GM21515 (cell line): Measurements from ENCODE around the gene ATAD3B.
A peak's percentile ranks its signal among the peaks of the same experiment; 100 is the strongest.
"Not testable (repeated sequence)": the region's sequence is repeated elsewhere in the genome, so short reads cannot be mapped to it uniquely, and the experiment has no call there.

Experiments
- ATAC-seq: cut with Tn5 transposase; IDR thresholded peaks from one replicate; pipeline ENCODE4 v1.9.1; 2021; ENCODE audit not compliant: unreplicated experiment

The ATAD3B gene, protein sequence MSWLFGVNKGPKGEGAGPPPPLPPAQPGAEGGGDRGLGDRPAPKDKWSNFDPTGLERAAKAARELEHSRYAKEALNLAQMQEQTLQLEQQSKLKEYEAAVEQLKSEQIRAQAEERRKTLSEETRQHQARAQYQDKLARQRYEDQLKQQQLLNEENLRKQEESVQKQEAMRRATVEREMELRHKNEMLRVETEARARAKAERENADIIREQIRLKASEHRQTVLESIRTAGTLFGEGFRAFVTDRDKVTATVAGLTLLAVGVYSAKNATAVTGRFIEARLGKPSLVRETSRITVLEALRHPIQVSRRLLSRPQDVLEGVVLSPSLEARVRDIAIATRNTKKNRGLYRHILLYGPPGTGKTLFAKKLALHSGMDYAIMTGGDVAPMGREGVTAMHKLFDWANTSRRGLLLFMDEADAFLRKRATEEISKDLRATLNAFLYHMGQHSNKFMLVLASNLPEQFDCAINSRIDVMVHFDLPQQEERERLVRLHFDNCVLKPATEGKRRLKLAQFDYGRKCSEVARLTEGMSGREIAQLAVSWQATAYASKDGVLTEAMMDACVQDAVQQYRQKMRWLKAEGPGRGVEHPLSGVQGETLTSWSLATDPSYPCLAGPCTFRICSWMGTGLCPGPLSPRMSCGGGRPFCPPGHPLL

DNA sequence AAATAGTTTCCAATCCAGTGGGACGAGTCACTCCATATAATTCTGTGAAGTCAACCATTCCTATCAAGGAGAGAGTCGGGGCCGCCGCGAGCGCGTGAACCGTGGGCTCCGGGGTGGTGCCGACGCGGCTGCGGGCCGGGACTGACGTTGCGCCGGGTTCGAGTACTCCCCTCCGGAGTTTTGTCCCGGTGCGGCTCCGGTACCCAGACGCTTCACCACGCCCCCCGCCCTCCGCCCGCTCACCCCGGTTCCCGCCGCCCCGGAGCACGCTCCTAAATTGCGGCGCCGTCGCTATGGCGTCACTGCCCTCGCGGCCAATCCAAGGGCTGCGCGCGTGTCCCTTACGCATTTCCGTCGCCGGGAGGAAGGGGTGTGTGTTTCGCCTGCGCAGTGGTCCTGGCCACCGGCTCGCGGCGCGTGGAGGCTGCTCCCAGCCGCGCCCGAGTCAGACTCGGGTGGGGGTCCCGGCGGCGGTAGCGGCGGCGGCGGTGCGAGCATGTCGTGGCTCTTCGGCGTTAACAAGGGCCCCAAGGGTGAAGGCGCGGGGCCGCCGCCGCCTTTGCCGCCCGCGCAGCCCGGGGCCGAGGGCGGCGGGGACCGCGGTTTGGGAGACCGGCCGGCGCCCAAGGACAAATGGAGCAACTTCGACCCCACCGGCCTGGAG is at the start of gene ATAD3B:
TSS of gene ATAD3B (plus strand) at position 377 of the 664 bp plus-strand sequence. CDS start at position 497, 120 bp downstream.
- ATAC-seq = peak; percentile 82

DNA sequence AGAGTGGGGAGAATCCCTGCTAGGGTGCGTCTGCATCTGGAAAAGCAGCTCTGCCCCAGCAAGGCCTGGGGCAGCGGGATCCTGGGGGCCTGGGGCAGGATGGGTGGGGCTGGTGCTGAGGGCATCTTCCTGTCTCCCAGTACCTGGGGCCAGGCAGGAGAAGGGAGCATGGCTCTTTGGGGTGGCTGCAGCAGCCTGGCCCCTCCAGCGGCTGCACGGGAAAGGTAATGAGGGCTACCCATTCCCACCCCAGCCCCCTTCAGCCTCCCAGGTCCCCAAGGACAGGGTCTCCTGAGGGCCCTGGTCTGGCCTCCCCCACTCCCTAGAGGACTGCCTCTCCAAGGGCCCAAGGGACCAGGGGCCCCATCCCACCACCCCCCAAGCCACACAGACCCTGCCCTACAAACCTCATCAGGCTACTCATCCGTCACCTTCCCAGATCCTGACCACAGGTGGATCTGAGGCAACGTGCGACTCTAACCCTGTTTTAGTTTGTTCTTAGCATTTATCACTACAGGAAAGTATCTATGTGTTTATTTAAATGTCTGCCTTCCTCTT is 49.6 kb upstream of the ATAD3B start:
- ATAC-seq = no peak

DNA sequence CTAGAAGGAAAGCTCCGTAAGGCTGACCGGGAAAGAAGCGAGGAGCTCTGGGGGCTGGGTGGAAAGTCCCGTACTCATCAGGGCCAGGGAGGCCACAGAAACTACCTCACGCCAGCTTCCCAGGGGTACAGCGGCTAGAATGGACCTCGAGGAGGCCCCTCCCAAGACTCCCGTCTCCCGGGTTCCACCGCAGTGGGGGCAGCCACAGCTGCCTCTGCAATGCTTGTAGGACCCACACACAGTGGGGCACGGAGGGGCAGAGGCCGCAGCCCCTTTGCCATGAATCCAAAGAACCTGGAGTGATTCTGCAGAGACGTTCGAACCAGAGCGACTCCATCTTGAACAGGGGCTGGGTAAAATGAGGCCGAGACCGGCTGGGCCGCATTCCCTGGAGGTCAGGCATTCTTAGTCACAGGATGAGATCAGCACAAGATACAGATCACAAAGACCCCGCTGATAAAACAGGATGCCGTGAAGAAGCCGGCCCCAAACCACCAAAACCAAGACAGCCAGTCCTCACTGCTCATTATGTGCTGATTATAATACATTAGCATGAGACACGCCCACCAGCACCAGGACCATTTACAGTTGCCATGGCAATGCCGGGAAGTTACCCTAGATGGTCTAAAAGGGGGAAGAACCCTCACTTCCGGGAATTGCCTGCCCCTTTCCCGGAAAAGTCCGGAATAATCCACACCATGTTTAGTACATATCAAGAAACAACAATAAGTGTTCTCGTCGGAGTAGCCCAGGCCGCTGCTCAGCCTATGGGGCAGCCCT is 48.9 kb upstream of the ATAD3B start:
- no peak for ATAC-seq

DNA sequence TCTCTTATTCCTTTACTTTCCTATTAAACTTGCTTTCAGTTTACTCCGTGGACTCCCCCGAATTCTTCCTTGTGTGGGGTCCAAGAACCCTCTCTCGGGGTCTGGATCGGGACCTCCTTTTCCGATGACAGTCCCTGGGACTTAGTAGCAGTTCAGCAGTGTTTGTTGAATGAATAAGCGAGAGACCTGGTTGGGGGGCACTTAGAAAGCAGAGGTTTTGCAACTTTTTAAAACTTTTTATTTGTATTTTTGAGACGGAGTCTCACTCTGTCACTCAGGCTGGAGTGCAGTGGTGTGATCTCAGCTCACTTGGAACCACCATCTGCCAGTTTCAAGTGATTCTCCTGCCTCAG is 48.3 kb upstream of the ATAD3B start:
- no peak for ATAC-seq

- ATAC-seq = no peak
These were observed 46.9 kb upstream of the ATAD3B start for GRCh38 chr1:1424707-1425106.

- no peak for ATAC-seq
These were observed 46.2 kb upstream of the ATAD3B start for GRCh38 chr1:1425426-1425752.

GRCh38 chr1:1425753-1426495 is 45.6 kb upstream of the ATAD3B start:
- no peak for ATAC-seq

DNA sequence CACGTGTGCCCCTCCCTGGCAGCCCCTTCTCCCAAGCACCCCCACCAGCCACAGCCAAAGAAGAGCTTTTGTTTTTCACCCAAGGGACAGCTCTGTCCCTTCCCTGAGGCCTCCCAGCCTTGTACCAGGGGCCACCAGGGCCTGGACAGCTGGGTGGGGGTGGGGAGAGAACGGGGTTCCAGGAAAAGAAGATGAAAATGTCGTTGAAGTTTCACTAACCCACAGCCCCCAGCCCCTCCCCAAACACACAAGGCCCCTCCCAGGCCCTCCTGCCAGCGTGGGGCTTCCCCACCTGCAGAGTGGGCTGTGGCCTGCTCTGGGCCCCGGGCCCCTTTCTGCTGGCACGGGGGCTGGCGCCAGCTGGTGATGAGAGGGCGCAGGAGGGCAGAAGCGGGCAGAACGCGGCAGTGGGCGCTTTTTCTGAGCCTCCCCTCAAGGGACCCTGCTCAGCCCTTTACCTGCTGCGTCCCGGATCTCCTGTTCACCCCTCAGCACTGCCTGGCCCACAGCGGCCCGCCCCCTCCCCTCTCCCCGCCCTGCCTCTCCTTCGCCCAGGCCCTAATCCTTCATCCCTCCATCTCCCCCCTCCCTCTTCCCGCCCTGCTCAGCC is 45.0 kb upstream of the ATAD3B start:
- no peak for ATAC-seq

GRCh38 chr1:1427106-1427819 is 44.3 kb upstream of the ATAD3B start:
- ATAC-seq = no peak

- ATAC-seq = no peak
These were observed 43.8 kb upstream of the ATAD3B start for GRCh38 chr1:1427820-1428148.

- no peak for ATAC-seq
These were observed 43.4 kb upstream of the ATAD3B start for GRCh38 chr1:1428174-1428573.

DNA sequence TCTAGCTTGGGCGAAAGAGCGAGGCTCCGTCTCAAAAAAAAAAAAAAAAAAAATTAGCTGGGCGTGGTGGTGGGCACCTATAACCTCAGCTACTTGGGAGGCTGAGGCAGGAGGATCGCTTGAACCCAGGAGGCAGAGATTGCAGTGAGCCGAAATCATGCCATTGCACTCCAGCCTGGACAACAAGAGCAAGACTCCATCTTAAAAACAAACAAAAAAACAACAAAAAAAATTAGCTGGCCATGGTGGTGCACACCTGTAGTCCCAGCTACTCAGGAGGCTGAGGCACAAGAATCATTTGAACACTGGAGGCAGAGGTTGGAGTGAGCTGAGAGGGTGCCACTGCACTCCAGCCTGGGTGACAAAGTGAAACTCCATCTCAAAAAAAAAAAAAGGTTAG is 42.6 kb upstream of the ATAD3B start:
- ATAC-seq = not testable (repeated sequence)

DNA sequence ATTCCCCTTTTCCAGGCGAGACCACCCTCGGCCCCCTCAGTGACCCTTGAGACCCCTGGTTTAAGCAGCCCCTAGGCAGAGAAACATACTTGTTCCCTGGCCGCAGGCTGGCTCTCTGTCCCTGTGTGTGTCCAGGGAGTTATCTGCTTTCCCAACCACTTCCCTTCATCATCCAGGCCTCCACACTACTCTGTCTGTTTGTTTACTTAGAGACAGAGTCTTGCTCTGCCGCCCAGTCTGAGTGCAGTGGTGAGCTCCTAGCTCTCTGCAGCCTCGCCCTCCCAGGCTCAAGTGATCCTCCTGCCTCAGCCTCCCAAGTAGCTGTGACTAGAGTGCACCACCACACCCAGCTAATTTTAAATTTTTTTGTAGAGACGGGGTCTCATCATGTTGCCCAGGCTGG is 41.9 kb upstream of the ATAD3B start:
- ATAC-seq = no peak

- no peak for ATAC-seq
These were observed 41.2 kb upstream of the ATAD3B start for GRCh38 chr1:1430114-1430982.

DNA sequence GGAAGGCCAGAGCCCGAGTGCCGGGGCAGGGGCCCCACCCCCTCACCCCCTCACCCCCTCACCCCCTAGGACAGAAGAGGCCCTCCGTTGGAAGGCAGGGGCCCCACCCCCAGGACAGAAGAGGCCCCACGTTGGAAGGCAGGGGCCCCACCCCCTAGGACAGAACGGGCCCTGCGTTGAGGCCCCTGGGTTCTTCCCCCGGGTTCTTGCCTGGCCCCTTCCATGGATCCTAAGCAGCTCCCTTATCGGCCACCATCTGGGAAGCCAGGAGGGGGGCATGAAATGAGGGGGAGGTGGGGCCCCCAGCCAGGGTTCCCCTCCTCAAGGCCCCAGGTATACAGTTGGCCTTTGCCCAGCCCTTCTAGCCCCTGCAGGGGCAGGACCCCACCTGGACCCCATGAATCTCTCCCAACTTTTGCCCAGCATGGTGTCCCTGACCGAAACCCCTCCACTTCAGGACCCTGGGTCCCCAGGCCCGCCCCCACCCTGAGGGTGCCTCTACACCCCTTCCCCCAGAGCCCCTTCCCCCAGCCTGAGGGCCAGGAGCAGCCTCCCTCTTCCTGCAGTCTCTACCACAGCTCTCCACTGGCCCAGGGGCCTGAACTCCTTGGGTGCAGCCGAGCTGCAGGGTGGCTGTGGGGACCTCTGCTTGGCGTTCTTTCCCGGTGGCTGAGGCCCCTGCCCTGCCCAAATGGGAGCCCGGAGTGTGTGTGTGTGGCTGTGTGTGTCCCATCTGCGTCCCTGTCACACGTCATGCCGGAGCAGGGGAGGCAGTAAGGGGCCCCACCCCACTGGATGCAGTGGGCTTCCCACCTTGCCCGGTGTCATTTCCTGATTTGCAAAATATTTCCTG is 40.3 kb upstream of the ATAD3B start:
- ATAC-seq = no peak

DNA sequence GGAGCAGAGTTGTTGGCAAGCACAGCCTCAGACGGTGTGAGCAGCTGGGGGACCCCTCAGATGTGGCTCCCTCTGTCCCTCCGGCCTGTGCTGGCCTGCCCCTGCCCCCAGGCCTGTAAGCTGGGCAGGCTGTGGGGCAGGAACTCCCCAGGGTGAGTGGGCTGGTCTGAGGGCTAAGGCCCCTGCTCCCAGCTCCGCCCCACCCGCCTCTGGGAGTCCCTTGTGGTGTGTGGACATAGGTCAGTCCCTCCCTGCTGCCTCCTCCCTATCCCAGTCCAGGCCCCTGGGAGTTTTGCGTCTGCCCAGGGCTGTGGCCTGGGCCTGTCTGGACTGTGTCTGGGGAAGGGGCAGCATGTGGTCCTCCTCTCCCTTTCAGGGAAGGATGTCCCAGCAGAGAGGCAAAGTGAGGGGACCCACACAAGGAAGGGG is 39.7 kb upstream of the ATAD3B start:
- no peak for ATAC-seq

DNA sequence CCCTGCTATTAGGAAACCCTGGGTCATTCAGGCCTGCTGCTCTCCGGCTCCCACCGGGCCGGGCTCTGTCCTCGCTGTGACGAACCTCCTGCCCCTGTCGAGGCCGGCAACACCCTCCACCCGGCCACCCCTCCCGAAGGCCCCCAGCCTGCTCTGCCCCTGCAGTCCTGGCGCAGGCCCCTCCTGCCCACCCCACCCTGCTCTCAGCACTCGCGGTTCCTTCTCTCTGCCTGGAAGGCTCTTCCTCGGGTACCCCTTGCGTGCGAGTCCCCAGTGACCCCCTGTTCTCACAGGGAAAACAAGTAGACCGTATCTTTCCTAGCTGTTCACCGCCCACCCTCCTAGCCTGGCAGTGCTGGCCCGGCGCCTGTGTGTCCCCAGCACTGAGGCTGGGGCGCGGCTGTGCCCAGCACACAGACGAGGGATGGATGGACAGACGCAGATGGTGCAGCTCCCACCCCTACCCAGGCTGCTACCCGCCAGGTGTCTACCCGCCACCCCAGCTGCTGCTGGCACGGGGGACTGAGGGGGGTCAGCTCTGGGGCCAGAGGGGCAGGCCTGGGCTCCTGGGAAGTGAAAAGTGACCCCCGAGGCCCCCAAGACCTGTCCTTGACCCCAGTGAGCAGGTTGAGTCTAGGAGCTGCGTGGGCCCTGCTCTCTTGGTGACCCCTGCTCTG is 39.2 kb upstream of the ATAD3B start:
- no peak for ATAC-seq
